Measurements from ENCODE around the gene APBA2.
"Not testable (repeated sequence)": the region's sequence is repeated elsewhere in the genome, so short reads cannot be mapped to it uniquely, and the experiment has no call there.

APBA2 gene

GRCh38 chr15:29159771-29160455 lies 274.1 kb downstream of the APBA2 start:
- TF ChIP-seq GATA1 (IDR thresholded peaks at IDR 0.05; ENCODE audit: low read depth, low read length) (no peak), POLR2A (IDR thresholded peaks at IDR 0.05; ENCODE audit: low read length) (no peak)
- DNase-seq: no peak

GRCh38 chr15:29162411-29162810 lies 276.6 kb downstream of the APBA2 start:
- TF ChIP-seq GATA1 (IDR thresholded peaks at IDR 0.05; ENCODE audit: low read depth, low read length) (no peak), POLR2A (IDR thresholded peaks at IDR 0.05; ENCODE audit: low read length) (no peak)
- DNase-seq: no peak

- DNase-seq: not testable (repeated sequence)
These were observed 281.3 kb downstream of the APBA2 start for GRCh38 chr15:29167122-29167521.
